Endothelial cell of umbilical vein (primary cell): ENCODE data around the gene TRPV6. TPM values are rescaled to one million over a fixed set of nuclear protein-coding genes. Genes with fewer than 3 reads are reported as not detected.

Source experiments
- BruUV-seq: library from RNA; stranded (reverse); fragments of 400-500 nt; replicated peaks from 2 replicates; lab custom pipeline; 2021; lab: Mats Ljungman, UMichigan
- CTCF ChIA-PET: fragments of 300-600, 350-600 bp; sonication (Branson Sonifier 250); formaldehyde crosslinking; loops from one replicate; lab custom pipeline; 2021; ENCODE audit warnings: antibody characterized with exemption, inconsistent platforms; lab: Charles Lee
- POLR2A ChIA-PET: fragments of 300-600, 350-600 bp; sonication (Branson Sonifier 250); formaldehyde crosslinking; loops from one replicate; lab custom pipeline; 2021; ENCODE audit warnings: antibody characterized with exemption, inconsistent platforms; lab: Charles Lee
- DNase-seq: peaks from one replicate; pipeline ENCODE4 v3.0.0-alpha.2; 2011; ENCODE audit warnings: low read depth, low spot score
- FAIRE-seq: peaks from 2 replicates; lab custom pipeline; 2011; peaks lifted over from hg19 to GRCh38; lab: Jason Lieb, UNC
- H2AFZ ChIP-seq: 2 replicates; pipeline ENCODE4 v1.6.0; 2012; ENCODE audit warnings: low read depth, low read length, control low read depth, inconsistent platforms
- H3K27ac ChIP-seq: 2 replicates; pipeline ENCODE4 v1.5.1; 2011; ENCODE audit warnings: low read depth, mild to moderate bottlenecking, control low read depth, low read length, moderate library complexity; ENCODE audit not compliant: insufficient read depth
- H3K27me3 ChIP-seq, 2 experiments: 2 replicates each; pipeline versions ENCODE4 v1.6.0 to v1.6.1; 2011; ENCODE audit warnings: low read length in 2 of 2, mixed read lengths in 1 of 2; ENCODE audit not compliant: control insufficient read depth in 2 of 2, insufficient read depth in 2 of 2
- H3K36me3 ChIP-seq, 2 experiments: 2 replicates in 1 of 2; 3 replicates in 1 of 2; pipeline ENCODE4 v1.5.1; 2011; ENCODE audit warnings: low read length in 2 of 2, mild to moderate bottlenecking in 1 of 2, moderate library complexity in 1 of 2; ENCODE audit not compliant: control insufficient read depth in 2 of 2, insufficient read depth in 2 of 2; ENCODE audit errors: extremely low read depth in 1 of 2
- H3K4me1 ChIP-seq: 3 replicates; pipeline ENCODE4 v1.5.1; 2011; ENCODE audit warnings: mild to moderate bottlenecking, low read length; ENCODE audit not compliant: control insufficient read depth, insufficient read depth; ENCODE audit errors: extremely low read depth
- H3K4me2 ChIP-seq: 2 replicates; pipeline ENCODE4 v1.6.1; 2011; ENCODE audit warnings: low read length, control low read depth, mixed read lengths; ENCODE audit not compliant: insufficient read depth
- H3K4me3 ChIP-seq, 3 experiments: fragments of 200-600 bp in 1 of 3; sonication (generic), shearing (Covaris generic) in 1 of 3; replicated peaks in 1 of 3; 2 replicates each; pipeline ENCODE4 v1.5.1; 2011 to 2016; ENCODE audit warnings: control low read depth in 3 of 3, low read length in 3 of 3, mild to moderate bottlenecking in 2 of 3, inconsistent platforms in 1 of 3, low read depth in 1 of 3, moderate library complexity in 1 of 3; ENCODE audit not compliant: insufficient read depth in 1 of 3
- H3K79me2 ChIP-seq: 2 replicates; pipeline ENCODE4 v1.6.0; 2012; ENCODE audit warnings: low read length, inconsistent platforms; ENCODE audit not compliant: control insufficient read depth, insufficient read depth
- H3K9ac ChIP-seq: replicated peaks from 2 replicates; pipeline ENCODE3; 2011; ENCODE audit warnings: low read length, control low read depth; ENCODE audit not compliant: insufficient read depth; ENCODE audit errors: extremely low read depth
- H3K9me1 ChIP-seq: replicated peaks from 3 replicates; pipeline ENCODE4 v1.6.0; 2011; ENCODE audit warnings: mild to moderate bottlenecking, low read length; ENCODE audit not compliant: control insufficient read depth, insufficient read depth; ENCODE audit errors: extremely low read depth
- H3K9me3 ChIP-seq: replicated peaks from 2 replicates; pipeline ENCODE4 v1.5.1; 2012; ENCODE audit warnings: low read length, inconsistent platforms; ENCODE audit not compliant: control insufficient read depth, insufficient read depth
- H4K20me1 ChIP-seq: replicated peaks from 2 replicates; pipeline ENCODE3; 2011; ENCODE audit warnings: mild to moderate bottlenecking, low read length; ENCODE audit not compliant: control insufficient read depth, insufficient read depth; ENCODE audit errors: extremely low read depth
- EZH2 ChIP-seq: IDR thresholded peaks from 2 replicates; pipeline ENCODE4 v1.6.1; 2012; ENCODE audit warnings: borderline replicate concordance, low read depth, mild to moderate bottlenecking, moderate library complexity, low read length, inconsistent platforms; ENCODE audit not compliant: severe bottlenecking
- FOS ChIP-seq: IDR thresholded peaks from 2 replicates; pipeline ENCODE4 v1.6.1; 2011; ENCODE audit warnings: mild to moderate bottlenecking, low read length, moderate library complexity, borderline replicate concordance; ENCODE audit not compliant: insufficient read depth
- GATA2 ChIP-seq: IDR thresholded peaks from 2 replicates; pipeline ENCODE4 v1.7.0; 2011; ENCODE audit warnings: low read depth, mild to moderate bottlenecking, moderate library complexity, mixed read lengths, low read length; ENCODE audit not compliant: insufficient read length, insufficient read depth
- JUN ChIP-seq: IDR thresholded peaks from 2 replicates; pipeline ENCODE4 v1.6.1; 2011; ENCODE audit warnings: borderline replicate concordance, low read depth; ENCODE audit not compliant: insufficient read length, insufficient read depth
- MYC ChIP-seq: IDR thresholded peaks from one replicate; pipeline ENCODE4 v1.6.1; 2011; ENCODE audit warnings: mild to moderate bottlenecking, low read depth, low read length
- POLR2A ChIP-seq: IDR thresholded peaks from 2 replicates; pipeline ENCODE4 v1.6.1; 2012; ENCODE audit warnings: low read depth, mild to moderate bottlenecking, control low read depth, low read length
- POLR2AphosphoS5 ChIP-seq: IDR thresholded peaks from 2 replicates; pipeline ENCODE4 v1.6.1; 2012; ENCODE audit warnings: low read depth, mild to moderate bottlenecking, control low read depth, low read length, moderate library complexity; ENCODE audit not compliant: insufficient read depth
- dilution Hi-C: fragments of 300-500 bp; cut with MboI; formaldehyde crosslinking; loops from one replicate; pipeline ENCODE4 v1.15.0; 2019; ENCODE audit warnings: low sequenced_read_pairs; ENCODE audit not compliant: extremely low pct_ligation_motif_present
- intact Hi-C: fragments of 100-400 bp; cut with micrococcal nuclease; formaldehyde crosslinking; loops from one replicate; pipeline ENCODE4 v1.10.0; 2022
- polyA plus RNA-seq, 4 experiments: library from polyadenylated mRNA; depleted of rRNA in 3 of 4; stranded (reverse) in 3 of 4; unstranded in 1 of 4; fragments of >200 nt; gene quantifications; 2 replicates each; pipeline versions ENCODE4 v1.2.1 to v1.2.3, GENCODE V29; 2011 to 2012; ENCODE audit warnings: missing spikeins in 1 of 4
- total RNA-seq: library from RNA; stranded (reverse); gene quantifications from 2 replicates; pipeline ENCODE4 v1.2.3, GENCODE V29; 2021
- TF ChIP-seq, protein P1 (sequence below): IDR thresholded peaks from 2 replicates; pipeline ENCODE4 v1.6.1; 2011; ENCODE audit not compliant: insufficient read depth, insufficient read length
- TF ChIP-seq, protein P2 (sequence below), 2 donors: IDR thresholded peaks; 1 replicate in 1 of 2; 2 replicates in 1 of 2; pipeline ENCODE4 v1.5.1; 2011; ENCODE audit warnings: low read length in 2 of 2, mild to moderate bottlenecking in 2 of 2, moderate library complexity in 2 of 2, control low read depth in 1 of 2, inconsistent platforms in 1 of 2, low read depth in 1 of 2; ENCODE audit not compliant: insufficient read depth in 1 of 2; ENCODE audit errors: extremely low read depth in 1 of 2

The TRPV6 gene
- total and polyA plus RNA-seq, 2 donors (not counting 3 experiments of a cell fraction or from before 2014, with no cell fraction given) = not detected

- FAIRE-seq (no peak), DNase-seq (no peak)
- no TSS peak for BruUV-seq
- Histone ChIP-seq H3K4me2 (no peak overlapping the region), H3K9me1 (no peaks in the 10 kb centered on the region), H3K36me3 (no peaks in the 10 kb centered on the region), H3K27me3 (no peaks in the 10 kb centered on the region), H3K4me3 (no peak overlapping the region), H3K9ac (no peak overlapping the region), H3K4me1 (no peaks in the 10 kb centered on the region), H3K27ac (no peak overlapping the region), H4K20me1 (no peaks in the 10 kb centered on the region), H3K9me3 (no peaks in the 10 kb centered on the region), H3K79me2 (no peaks in the 10 kb centered on the region), H2AFZ (no peak overlapping the region)
- intact Hi-C loops (no loop called here), dilution Hi-C loops (no loop called here)
- TF ChIP-seq, protein P1, sequence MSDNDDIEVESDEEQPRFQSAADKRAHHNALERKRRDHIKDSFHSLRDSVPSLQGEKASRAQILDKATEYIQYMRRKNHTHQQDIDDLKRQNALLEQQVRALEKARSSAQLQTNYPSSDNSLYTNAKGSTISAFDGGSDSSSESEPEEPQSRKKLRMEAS = no peak
- TF ChIP-seq JUN = no peak
- TF ChIP-seq GATA2 = no peak
- TF ChIP-seq FOS = no peak
- TF ChIP-seq MYC = no peak
- TF ChIP-seq POLR2AphosphoS5 = no peak
- TF ChIP-seq, protein P2, sequence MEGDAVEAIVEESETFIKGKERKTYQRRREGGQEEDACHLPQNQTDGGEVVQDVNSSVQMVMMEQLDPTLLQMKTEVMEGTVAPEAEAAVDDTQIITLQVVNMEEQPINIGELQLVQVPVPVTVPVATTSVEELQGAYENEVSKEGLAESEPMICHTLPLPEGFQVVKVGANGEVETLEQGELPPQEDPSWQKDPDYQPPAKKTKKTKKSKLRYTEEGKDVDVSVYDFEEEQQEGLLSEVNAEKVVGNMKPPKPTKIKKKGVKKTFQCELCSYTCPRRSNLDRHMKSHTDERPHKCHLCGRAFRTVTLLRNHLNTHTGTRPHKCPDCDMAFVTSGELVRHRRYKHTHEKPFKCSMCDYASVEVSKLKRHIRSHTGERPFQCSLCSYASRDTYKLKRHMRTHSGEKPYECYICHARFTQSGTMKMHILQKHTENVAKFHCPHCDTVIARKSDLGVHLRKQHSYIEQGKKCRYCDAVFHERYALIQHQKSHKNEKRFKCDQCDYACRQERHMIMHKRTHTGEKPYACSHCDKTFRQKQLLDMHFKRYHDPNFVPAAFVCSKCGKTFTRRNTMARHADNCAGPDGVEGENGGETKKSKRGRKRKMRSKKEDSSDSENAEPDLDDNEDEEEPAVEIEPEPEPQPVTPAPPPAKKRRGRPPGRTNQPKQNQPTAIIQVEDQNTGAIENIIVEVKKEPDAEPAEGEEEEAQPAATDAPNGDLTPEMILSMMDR (IDR thresholded peaks at IDR 0.05; ENCODE audit: extremely low read depth in 1 of 2, insufficient read depth in 1 of 2, low read depth in 1 of 2, low read length in 2 of 2) = no peak
- no peak for TF ChIP-seq EZH2
- TF ChIP-seq POLR2A = no peak
- ChIA-PET POLR2A (no interaction called here), CTCF (interaction anchor here (1.5 kb wide), 1 partner anchor 11 kb away, joined by 4 read pairs; no protein-coding TSS in a partner anchor)
Measured at GRCh38 chr7:142883571-142884285, 1.8 kb downstream of the TRPV6 start.
